ENCODE results near the gene WDR64.
A peak's percentile ranks its signal among the peaks of the same experiment; 100 is the strongest.

The WDR64 gene

DNA sequence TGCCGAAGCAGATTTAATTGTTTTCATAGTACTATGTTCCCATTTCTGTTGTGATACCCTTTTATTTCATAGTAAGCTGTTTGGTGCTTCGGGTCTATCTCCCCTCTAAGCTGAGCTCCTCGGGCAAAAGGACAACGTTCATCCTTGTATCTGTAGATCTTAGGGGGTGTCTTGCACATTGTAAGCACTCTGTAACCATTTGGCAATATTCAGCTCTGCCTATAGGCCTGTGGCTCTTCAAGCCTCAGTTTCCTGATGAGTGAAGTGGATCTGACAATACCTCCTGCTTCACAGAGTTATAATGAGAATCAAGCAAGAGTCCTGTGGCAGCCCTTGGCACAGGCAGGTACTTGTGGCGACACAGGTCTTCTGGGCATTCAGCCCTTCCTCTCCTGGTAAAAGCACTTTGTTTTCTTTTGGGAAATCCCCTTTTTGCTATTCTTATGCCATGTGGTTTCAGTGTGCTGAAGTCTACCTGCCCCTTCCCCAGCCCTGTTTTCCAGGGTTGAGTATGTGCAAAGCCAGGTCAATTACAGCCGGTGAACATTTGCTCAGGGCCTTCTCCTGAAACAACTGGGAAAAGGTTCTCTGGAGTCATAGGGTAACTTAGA is 187.4 kb downstream of the WDR64 start:
- no peak for DNase-seq (ENCODE audit: low read depth)

GRCh38 chr1:241840164-241840563 is 188.1 kb downstream of the WDR64 start:
- no peak for DNase-seq (ENCODE audit: low read depth)

GRCh38 chr1:241841691-241842090 is 189.6 kb downstream of the WDR64 start:
- DNase-seq (ENCODE audit: low read depth), result no peak

DNA sequence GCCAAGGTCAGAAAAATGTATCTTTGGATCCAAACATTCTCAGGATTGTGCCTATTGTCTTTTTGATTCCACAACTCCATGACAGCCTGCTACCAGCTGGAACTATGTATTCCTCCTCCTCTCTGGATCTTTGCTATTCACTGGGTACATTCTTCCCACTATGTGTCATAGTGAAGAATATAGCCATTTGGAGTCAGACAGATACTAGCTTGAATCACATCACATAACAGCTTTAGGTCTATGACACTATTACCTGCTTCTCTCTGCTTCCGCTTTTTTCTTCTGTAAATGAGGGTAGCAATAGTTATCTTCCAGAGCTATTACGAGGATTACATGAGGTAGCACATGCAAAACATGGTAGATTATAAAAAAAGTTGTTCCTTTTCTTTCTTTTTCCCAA is 190.5 kb downstream of the WDR64 start:
- peak; percentile 45 for DNase-seq (ENCODE audit: low read depth)

DNA sequence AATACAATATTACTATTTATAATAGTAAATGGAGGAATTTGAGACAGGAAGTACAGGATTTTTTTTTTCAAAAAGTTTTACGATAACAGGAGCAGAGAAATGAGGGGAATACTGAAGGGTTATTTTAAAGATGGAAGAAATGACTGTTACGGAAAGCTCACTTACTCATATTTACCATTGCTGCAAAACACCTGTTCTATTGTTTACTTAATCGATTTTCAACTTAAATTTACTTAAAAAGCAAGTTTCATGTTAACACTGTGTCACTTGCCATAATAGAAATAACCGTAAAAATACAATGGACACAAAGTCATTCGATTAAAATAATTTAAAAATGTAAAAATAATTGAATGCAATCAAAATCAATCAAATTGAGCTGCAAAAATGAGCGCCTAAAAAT is 192.5 kb downstream of the WDR64 start:
- no peak for DNase-seq (ENCODE audit: low read depth)

- DNase-seq (ENCODE audit: low read depth), result no peak
These were observed 194.3 kb downstream of the WDR64 start for GRCh38 chr1:241846375-241846774.

- DNase-seq (ENCODE audit: low read depth), result no peak
These were observed 194.9 kb downstream of the WDR64 start for GRCh38 chr1:241846862-241847539.

DNA sequence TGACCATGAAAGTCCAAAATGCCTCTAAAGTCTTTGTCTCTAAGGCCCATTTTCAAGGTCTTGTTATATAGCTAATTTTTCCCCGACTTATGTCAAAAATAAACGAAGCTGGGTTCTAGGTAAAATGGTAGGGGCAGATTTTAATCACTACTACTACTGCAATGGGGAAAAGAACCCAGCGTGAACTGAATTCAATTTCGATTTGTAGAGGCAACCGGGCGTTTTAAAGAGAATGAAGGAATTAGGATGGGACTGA is 195.4 kb downstream of the WDR64 start:
- no peak for DNase-seq (ENCODE audit: low read depth)

- peak; percentile 90 for DNase-seq (ENCODE audit: low read depth)
These were observed 196.0 kb downstream of the WDR64 start, which contains the start of gene EXO1 for GRCh38 chr1:241847796-241848685. EXO1 (plus strand) TSS chr1:241848204; CDS start chr1:241850426, 2,222 bp downstream.

DNA sequence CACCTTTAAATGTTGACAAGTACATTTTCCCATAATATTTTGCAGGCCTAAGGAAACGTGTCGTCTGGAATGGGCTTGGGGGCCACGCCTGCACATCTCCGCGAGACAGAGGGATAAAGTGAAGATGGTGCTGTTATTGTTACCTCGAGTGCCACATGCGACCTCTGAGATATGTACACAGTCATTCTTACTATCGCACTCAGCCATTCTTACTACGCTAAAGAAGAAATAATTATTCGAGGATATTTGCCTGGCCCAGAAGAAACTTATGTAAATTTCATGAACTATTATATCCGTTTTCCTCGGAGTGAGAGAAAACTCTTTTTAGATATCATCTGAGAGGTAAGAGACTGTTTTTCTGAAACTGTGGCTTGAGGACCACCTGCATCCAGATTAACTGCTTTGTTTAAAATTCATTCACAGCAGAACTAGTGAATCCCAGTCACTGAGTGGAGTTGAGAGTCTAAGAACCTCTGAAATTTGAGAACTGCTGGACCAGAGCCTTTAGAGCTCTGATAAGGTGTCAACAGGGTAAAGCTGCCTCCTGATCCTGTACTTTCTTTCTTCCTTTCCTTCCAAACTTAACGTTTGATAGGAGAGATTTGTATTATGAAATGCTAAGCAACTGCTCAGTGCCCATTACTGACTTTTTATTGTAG is 196.7 kb downstream of the WDR64 start:
- DNase-seq (ENCODE audit: low read depth), result no peak

- no peak for DNase-seq (ENCODE audit: low read depth)
These were observed 197.2 kb downstream of the WDR64 start for GRCh38 chr1:241849345-241849695.
